AG04450 (cell line): ENCODE results near the gene CPNE8. TPM values are rescaled to one million over a fixed set of nuclear protein-coding genes. Genes with fewer than 3 reads are reported as not detected.

Source experiments
- CTCF ChIA-PET: fragments of 300-600, 350-600 bp; formaldehyde crosslinking; extraction: SDS; loops from one replicate; lab custom pipeline; 2022; ENCODE audit warnings: antibody characterized with exemption, inconsistent platforms; lab: Charles Lee
- POLR2A ChIA-PET: fragments of 350-600 bp; formaldehyde crosslinking; extraction: SDS; loops from one replicate; lab custom pipeline; 2021; ENCODE audit warnings: antibody characterized with exemption, inconsistent platforms; lab: Yijun Ruan, JAX
- DNase-seq: peaks from one replicate; pipeline ENCODE4 v3.0.0-alpha.2; 2011; ENCODE audit warnings: low read depth, low spot score
- H3K27ac ChIP-seq: one replicate; pipeline ENCODE4 v1.5.1; 2012; ENCODE audit warnings: low read depth, low read length, control low read depth
- H3K27me3 ChIP-seq: one replicate; pipeline ENCODE4 v1.6.0; 2012; ENCODE audit warnings: low read length; ENCODE audit not compliant: control insufficient read depth, insufficient read depth
- H3K4me3 ChIP-seq: 2 replicates; pipeline ENCODE4 v1.5.1; 2011; ENCODE audit warnings: mild to moderate bottlenecking, low read depth, low read length, control low read depth
- H3K9me3 ChIP-seq: 2 replicates; pipeline ENCODE4 v1.5.1; 2012; ENCODE audit warnings: low read length; ENCODE audit not compliant: control insufficient read depth, insufficient read depth
- polyA plus RNA-seq: library from polyadenylated mRNA; depleted of rRNA; stranded (reverse); fragments of >200 nt; gene quantifications from 2 replicates; pipeline ENCODE4 v1.2.3, GENCODE V29; 2011
- TF ChIP-seq, protein P1 (sequence below): IDR thresholded peaks from 2 replicates; pipeline ENCODE4 v1.5.1; 2011; ENCODE audit warnings: low read depth, low read length, control low read depth, inconsistent platforms

The CPNE8 gene
- polyA plus RNA-seq, 1 experiment, result 0.02 TPM

DNA sequence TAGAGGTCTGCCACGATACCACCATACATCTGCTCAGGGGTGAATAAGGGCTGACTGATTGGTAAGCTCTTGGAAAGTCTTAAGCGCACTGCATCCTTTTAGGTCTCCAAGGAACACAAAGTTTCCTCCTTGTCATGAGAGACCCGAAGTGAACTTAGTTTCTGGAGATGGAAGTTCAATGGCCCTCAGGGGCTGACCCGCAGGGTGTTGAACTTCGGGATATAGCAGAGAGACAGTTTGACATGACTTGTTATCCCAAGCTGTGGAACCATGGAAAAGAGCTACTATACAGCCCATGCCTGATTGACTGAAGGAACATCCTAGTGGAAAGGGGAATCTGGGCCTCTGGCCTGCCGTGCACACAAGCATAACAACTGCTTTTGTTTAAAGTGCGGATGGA is 26.9 kb upstream of the CPNE8 start:
- CTCF ChIA-PET, result no interaction called here
- Histone ChIP-seq H3K27ac (no peak overlapping the region), H3K9me3 (peaks cover 6% of the 10 kb centered on the region; the same call in 1 of the 2 replicates), H3K27me3 (no peaks in the 10 kb centered on the region), H3K4me3 (no peak overlapping the region)
- POLR2A ChIA-PET, result no interaction called here
- DNase-seq, result no peak
- TF ChIP-seq, protein P1, sequence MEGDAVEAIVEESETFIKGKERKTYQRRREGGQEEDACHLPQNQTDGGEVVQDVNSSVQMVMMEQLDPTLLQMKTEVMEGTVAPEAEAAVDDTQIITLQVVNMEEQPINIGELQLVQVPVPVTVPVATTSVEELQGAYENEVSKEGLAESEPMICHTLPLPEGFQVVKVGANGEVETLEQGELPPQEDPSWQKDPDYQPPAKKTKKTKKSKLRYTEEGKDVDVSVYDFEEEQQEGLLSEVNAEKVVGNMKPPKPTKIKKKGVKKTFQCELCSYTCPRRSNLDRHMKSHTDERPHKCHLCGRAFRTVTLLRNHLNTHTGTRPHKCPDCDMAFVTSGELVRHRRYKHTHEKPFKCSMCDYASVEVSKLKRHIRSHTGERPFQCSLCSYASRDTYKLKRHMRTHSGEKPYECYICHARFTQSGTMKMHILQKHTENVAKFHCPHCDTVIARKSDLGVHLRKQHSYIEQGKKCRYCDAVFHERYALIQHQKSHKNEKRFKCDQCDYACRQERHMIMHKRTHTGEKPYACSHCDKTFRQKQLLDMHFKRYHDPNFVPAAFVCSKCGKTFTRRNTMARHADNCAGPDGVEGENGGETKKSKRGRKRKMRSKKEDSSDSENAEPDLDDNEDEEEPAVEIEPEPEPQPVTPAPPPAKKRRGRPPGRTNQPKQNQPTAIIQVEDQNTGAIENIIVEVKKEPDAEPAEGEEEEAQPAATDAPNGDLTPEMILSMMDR, result no peak

DNA sequence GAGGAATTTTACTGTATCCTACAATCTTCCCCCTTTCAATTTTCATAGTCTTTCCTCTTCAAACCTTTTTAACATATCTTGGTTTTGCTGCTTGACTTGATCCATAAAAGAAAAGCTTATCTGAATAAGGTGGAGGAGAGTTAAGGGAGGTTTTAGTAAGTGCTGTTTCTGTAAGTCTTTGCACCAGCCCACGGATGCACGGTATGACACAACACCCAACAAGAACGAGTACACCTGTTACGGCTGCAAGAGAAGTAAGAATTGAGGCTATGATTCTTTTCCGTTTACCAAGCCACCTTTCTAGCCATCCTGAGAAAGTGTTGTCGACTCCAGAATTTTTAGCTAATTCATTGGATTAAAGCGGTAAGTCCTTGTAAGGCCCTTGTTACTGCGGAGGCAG is 26.1 kb upstream of the CPNE8 start:
- no peak overlapping the region for H3K27ac ChIP-seq
- H3K9me3 ChIP-seq, result peaks cover 6% of the 10 kb centered on the region; the same call in 1 of the 2 replicates
- CTCF ChIA-PET, result no interaction called here
- DNase-seq, result no peak
- H3K27me3 ChIP-seq, result no peaks in the 10 kb centered on the region
- no peak overlapping the region for H3K4me3 ChIP-seq
- POLR2A ChIA-PET, result no interaction called here
- TF ChIP-seq, protein P1, result no peak

DNA sequence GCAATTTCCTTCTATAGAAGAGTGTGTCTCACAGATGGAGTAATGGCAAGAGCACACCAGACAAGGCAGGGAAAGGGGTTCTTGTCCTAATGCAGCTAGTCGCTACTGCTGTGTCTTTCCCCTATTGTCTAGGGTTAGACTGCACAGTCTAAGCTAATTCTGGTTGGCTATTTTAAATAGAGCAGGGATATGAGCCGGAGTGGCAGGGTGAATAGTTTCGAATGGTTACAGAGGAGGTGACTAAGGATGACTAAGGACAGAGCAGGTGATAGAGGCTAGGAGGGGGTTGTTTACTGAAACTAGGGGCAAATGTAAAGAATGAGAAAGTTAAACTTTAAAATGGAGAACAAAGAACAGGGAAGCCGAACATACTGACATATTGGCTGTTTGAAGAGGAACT is 25.6 kb upstream of the CPNE8 start:
- H3K27me3 ChIP-seq, result no peaks in the 10 kb centered on the region
- ChIA-PET CTCF (no interaction called here), POLR2A (no interaction called here)
- H3K9me3 ChIP-seq, result peaks cover 6% of the 10 kb centered on the region; the same call in 1 of the 2 replicates
- H3K4me3 ChIP-seq, result no peak overlapping the region
- TF ChIP-seq, protein P1, result no peak
- no peak overlapping the region for H3K27ac ChIP-seq
- no peak for DNase-seq

DNA sequence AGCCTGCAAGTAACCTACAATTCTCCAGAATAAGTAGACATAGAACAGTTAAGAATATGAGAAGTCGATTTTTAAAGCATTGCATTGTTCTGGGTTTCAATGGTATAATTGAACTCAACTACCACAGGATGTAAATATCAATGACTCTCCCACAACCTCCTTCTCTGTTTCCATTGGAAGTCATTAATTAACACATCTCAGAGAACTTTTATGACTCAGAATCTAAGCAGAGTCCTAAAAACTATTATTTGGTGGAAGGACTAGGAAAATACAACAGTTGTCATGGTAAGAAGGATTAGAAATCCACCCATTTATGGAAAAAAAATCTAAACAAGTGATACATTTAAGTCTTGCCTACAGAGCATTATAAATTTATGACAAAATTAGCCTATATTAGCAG is 21.1 kb upstream of the CPNE8 start:
- CTCF ChIA-PET, result no interaction called here
- TF ChIP-seq, protein P1, result no peak
- no peak overlapping the region for H3K4me3 ChIP-seq
- H3K9me3 ChIP-seq, result no peaks in the 10 kb centered on the region
- H3K27ac ChIP-seq, result no peak overlapping the region
- no peaks in the 10 kb centered on the region for H3K27me3 ChIP-seq
- no peak for DNase-seq
- POLR2A ChIA-PET, result no interaction called here

DNA sequence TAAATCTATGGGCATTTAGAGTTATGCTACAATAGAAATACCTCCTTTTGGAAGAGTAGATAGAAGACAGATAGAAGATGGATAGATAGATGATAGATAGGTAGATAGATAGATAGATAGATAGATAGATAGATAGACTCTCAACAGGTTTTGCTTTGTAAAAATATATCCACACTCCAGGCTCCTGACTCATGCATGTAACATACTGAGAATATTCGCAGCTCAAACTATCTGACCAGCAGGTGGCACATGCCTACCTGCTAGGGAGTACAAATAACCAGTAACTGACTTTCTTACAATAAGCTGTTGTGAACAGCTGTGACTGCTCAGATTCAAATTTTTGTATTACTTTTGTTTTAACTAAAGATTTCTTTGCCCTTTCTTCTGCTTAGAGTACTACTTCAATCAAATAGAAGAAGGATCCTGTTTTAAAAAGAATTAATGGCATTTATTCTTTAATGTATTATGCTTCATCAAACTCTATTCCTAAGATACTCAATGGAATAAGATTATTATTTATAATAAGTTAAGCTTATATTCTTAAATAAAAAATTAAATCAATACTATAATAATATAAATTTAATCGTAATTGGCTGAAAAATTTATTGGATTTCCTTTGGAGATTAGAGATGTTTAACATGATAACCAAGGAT is 15.8 kb upstream of the CPNE8 start:
- H3K27ac ChIP-seq, result no peak overlapping the region
- no peaks in the 10 kb centered on the region for H3K27me3 ChIP-seq
- CTCF ChIA-PET, result no interaction called here
- H3K9me3 ChIP-seq, result no peaks in the 10 kb centered on the region
- TF ChIP-seq, protein P1, result no peak
- H3K4me3 ChIP-seq, result no peak overlapping the region
- POLR2A ChIA-PET, result no interaction called here
- no peak for DNase-seq
